HK-2 (cell line): Measurements from ENCODE around the gene ROBO2.

ENCODE experiments used
- DNase-seq: peaks from one replicate; pipeline ENCODE4 v3.0.0-alpha.2; 2018; ENCODE audit not compliant: unreplicated experiment

The ROBO2 gene

DNA sequence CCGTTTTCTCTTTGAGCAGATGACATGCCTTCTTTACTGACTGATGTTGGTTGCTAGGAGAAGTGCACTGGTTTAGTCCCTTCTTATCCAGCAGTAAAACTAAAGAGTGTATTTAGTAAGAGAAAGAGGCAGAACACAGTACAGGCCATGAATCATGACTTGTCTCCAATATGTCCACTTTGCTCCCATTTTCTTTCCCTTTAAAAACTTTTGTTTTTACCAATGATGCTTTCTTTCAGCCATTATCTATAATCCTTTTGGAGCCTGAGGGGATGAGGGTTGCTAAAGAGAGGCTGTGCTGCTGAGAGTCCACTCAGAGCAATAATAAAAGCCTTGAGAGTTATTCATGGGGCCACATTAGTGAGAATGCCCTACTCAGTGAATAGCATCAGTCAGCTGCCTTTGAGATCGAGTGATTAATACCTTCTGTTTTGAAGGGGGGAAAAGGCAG lies 12.2 kb downstream of the ROBO2 start:
- DNase-seq: no peak

DNA sequence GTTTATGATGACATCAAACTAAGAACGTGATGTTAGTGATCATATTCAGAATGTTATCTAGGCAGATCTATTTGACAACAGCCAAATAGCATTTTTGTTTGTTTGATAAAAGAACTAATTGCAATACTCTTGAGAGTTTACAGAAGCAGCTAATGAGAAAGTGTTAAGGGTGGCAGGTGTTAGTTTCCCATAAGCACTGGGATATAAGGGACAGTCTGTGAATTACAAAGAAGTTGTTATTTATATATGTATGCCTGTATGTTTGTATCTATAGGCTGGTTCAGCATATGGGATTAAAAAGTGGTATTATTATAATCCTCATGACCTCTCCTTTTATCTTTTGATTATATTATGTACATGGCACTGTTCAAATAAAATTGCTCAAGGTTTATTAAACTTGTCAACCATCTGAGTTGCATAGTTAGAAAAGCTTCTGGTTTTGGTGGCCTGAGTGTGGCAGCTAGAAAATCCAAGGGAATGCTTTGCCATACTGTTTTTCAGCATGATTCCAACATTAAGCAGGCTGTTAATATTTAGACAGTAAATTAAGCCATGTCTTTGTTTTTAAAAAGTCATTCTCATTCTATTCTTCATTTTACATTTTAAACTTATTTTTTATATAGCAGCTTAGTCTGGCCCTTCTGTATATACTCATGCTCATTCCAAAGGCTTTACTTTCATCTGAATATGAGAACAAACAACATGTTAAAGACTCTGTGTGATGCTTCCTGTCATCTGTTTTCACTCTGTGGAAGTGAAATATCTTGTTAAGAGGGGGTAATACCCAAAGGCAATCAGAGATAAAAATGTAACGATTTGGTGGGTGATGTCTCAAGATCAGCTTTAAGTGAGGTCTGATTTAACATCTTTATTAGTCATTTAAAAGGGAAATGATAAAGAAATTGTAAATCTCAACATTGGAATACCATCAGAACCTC lies 13.1 kb downstream of the ROBO2 start:
- DNase-seq: no peak

DNA sequence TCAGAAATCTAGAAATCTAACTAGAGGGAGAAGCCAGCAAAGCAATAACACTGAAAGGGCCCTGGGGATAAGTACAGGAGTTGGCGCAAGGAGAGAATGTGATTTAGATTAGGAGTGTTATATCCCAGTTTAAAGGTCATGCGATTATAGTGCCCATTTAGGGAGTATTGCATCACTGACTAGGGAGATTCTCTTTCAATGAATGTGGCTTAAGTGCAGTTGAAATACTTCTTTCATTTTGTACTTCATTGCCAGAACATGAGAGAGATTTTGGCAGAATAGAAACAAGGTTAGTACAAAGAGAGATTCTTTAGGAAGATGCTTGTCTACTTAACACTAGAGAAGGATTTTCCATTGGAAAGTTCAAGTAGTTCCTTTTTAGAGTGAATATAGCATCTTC lies 13.9 kb downstream of the ROBO2 start:
- DNase-seq: no peak

DNA sequence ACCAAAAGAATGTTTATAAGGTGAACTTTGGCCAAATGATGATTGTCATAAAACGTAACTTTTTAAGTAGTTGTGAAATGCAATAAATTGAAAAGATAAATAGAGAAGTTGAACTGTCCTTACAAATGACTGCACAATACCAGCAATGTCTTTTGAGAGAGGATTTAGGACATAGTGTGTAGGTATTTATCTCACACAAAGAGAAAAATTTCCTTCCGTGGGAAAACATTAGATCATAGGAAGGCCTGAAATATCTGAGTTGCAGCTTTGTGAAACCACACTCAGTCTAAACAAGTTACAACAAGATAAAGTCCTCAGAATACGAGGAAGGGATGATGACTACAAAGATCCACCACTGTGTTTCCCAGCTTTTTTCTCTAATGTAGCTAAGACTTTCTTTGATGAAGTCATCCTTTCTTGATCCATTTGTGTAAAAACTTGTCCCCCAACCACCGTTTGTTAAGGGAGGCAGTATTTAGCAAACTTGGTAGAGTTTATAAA lies 16.0 kb downstream of the ROBO2 start:
- no peak for DNase-seq

DNA sequence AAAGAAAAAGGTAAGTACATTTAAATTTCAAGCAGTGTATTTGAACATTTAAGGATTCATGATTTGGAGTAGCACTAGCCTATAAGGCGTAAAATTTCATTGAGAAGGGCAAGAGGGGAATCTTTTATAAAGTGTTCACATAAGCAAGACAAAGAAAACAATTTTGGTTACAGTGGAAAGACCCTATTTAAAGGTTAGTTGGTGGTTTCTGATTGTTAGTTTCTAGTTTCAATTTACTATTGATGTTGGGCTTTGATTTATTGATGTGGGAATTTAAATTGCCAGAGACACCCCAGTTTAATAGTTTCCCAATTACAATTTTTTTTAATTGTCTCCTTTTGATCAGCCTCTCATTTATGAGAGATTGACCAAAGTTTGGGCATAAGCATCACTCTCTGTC lies 19.5 kb downstream of the ROBO2 start:
- no peak for DNase-seq

DNA sequence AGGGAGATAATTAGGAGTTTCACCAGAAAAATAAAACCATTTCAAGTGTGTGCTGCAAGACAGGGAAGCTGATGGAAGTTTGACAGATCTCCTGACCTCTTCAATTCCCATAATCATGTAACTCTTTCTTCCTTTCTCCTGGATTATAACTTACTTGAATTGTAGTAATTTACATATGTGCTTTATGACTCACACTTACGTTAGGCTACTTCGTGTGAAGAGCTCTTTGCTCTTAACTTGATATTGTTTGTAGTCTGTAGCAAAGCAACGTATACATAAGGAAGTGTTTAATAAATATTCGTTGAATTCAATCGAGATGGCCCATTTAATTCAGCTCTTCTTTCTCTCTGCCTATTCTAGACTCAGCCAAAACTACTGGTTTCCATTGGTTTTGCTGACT lies 23.5 kb downstream of the ROBO2 start:
- DNase-seq: no peak

DNA sequence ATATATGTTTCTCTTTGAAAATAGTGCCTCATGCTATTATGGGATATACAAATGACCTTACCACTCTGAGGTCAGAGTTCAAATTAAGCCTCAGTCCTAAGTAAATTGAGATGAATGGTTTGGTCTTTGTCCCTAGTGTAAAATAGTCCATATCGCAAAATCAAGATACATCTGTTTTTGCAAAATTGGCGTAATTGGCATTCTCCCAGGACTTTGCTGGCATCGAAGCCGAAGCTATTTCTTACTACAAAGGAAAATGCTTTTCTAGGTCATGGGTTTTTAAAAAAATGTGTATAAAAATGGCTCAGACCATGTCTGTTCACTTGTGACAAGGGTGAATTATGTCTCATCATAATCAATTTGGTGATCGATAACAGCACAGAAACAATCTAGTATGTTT lies 25.9 kb downstream of the ROBO2 start:
- DNase-seq: no peak

DNA sequence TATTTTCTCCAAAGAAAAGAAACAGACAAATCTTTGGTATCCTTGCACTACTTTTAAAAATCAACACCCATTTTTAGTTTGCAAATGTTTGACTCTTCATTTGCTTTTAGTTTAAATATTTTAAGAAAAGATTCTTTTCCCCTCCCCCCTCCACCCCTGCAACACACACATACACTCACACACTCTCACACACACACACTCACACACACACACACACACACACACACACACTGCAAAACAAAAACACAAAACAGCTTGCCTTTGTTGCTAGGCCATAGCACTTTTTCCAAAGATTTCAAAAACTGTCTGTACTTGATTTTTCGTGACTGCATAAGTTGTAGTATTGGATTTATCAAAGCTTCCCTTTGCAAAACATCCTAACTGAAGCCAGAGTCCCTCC lies 26.9 kb downstream of the ROBO2 start:
- DNase-seq: no peak

DNA sequence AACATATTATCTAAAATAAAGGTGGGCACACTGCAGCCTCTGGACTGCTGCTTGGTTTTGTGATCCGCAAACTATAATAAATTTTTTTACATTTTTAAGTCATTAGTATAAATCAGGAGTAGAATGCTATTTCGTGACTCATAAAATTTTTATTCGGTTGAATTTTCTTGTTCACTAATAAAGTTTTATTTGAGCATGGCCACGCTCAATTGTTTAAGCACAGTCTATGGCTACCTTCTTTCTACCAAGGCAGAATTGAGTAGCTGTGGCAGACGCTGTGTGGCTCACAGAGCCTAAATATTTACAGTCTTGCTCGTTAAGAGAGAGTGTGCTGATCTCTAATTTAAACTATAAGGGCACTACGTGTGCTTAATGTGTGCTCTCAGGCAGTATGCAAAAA lies 28.9 kb downstream of the ROBO2 start:
- DNase-seq: no peak

DNA sequence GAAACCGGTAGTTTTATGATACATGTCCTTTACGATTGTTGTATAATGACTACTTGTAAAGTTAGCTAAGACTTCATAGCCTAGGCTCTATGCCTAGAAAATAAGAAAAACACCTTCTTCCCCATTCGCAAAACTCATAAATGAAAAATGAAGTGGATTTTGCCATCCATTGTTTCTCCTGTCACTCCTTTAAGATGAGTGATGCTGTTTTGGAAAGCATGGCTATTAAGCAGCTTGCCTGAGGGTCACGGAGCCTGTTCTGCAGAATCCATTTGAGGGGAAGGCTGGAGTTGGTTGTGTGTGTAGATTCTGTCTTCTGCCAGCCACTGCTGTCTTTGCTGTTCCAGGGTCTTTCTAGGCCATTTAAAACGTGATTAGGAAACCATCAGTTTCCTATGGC lies 31.5 kb downstream of the ROBO2 start:
- no peak for DNase-seq

DNA sequence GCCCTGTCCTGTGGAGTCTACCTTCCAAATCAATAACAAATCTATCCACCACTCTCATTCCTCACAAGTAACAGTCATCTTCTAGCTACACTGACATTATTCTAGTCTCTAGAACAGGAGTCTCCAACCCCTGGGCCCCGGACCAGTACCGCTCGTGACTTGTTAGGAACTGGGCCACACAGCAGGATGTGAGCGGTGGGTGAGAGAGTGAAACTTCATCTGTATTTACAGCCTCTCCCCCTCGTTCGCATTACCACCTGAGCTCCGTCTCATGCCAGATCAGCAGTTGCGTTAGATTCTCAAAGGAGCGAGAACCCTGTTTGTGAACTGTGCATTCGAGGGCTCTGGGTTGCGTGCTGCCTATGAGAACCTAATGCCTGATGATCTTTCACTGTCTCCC lies 31.9 kb downstream of the ROBO2 start:
- no peak for DNase-seq

DNA sequence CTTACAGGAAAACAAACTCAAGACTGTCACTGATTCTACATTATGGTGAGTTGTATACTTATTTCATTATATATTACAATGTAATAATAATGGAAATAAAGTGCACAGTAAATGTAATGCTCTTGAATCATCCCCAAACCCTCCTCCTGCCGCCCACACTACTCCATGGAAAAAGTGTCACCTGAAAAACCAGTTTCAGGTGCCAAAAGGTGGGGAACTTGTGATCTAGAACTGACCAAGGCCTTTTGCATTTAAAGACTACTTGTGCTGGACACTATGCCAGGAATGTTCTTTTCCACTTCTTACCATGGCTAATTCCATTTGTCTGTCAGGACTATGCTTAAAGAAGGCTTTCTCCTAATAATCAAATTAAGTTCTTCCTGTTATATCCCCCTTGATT lies 32.3 kb downstream of the ROBO2 start:
- no peak for DNase-seq

DNA sequence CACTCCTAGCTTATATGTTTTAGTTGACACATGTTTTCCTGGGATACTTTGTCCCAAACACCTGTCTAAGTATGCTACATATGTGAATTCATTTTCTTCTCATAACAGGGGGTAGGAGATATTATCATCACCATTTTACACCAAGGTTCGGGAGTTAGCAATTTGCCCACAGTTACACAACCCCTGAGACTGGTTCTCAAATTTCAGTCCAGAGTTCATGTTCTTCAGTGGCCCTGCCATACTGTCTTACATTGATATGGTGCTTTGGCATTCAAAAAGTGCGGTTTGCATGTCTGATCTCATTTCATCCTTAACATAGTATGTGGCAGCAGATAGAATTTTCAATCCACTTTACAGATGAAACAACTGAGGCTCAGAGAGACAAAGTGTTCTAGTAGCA lies 38.4 kb downstream of the ROBO2 start:
- no peak for DNase-seq

DNA sequence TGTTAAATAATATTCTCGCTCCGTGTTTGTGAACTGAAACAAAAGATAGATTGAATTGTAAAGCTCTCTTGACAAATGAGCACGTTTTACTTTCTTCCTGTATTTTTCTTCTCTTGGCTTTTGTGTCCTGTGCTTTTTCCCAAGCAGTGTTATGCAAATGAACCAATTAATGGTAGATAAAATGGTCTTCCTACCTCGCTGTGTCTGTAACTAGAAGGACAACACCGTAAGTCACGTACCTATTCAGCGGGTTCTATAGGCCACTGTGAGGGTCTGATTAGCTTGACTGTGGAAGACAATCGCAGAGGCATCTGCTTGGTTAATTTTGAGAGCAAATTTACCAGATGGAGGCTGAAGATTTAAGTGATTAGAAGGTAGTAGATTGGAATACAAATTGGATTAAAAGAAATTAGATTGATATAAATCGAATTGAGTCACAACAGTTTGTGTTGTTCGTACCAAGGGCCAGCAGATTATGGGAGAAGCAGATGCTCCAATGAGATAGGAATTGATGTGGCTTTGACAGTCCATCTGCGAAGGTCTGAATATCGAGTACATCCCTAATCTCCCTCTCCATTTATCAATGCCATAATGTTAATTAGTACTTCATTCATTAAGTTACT lies 40.2 kb downstream of the ROBO2 start:
- no peak for DNase-seq

DNA sequence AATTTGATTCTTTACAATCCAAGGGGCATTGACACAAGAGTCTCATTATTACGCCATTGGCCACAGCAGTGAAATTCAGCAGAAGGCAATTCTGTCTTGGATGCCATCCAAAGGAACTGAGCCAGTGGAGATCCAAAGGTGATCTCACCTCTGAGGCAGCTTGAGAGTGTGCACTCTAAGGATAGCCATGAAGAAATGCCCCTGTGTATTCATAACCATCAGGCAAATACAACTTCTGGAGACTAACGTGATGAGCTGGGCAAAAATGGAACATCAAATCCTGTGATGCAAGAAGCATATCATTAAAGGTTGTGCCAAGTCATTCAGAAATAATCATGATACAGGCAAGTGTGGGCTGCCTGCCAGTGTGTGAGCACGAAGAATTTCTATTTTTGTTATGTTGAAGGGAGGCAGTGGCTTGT lies 41.4 kb downstream of the ROBO2 start:
- peak; percentile 37 for DNase-seq

DNA sequence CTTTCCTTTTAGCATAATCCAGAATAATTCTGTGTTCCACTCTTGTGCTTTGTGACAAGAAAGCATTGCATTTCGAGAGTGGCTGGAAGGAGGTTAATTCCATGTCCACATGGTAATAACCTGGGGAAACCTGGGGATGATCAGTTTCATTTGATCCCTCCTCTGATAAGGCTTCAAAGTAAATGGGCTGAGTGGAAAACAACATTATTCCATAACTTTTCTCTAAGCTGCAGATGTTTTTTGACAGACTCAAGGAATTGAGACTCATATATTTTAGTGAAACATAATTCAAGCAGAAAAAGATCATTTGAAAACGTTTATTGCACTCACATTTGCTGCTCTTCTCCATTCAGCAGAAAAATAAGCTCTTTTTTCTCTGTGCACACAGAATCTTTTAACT lies 44.6 kb downstream of the ROBO2 start:
- DNase-seq: no peak

DNA sequence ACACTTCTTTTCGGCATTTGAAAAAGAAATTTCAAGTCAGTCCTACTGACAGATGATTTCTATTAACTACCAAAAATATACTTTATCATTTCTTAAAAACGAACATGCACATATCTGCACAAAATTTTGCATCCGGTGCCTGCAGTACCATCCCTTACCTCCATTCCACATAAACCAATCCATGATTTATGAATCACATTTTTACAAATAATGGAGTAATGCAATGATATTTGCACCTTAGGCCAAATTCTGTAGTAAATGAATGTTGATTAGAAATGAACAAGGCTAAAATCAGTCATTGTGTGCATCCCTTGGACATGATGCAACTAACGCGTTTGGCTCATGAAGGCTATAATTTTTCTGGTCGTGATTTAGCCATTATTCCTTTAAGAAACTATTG lies 46.5 kb downstream of the ROBO2 start:
- DNase-seq: no peak

DNA sequence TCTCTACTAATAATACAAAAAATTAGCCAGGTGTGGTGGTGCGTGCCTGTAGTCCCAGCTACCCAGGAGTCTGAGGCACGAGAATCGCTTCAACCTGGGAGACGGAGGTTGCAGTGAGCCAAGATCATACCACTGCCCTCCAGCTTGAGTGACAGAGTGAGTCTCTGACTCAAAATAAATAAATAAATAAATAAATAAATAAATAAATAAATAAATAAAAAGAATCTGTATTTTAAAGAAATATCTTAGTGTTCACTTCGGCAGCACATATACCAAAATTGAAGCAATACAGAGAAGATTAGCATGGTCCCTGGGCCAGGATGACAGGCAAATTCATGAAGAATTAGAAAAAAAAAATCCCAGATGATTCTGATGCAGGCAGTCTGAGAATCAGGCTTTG lies 51.9 kb downstream of the ROBO2 start:
- DNase-seq: no peak

DNA sequence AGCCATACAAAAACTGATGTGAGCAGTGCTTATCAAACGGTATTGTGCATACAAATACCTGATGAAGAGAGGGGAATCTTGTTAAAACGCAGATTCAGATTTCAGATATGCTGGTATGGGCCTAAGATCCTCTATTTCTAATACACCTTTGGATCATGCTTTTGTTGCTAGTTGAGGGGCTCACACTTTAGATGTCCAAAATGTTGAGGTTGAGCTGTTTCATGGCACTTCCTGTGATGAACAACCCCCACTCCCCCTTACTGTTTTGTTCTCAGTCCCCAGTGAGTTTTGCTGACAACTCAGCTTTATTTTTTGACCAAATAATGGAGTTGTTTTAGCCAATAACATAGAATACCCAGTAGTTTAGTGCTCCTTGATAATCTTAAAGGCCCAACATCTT lies 53.2 kb downstream of the ROBO2 start:
- DNase-seq: no peak

DNA sequence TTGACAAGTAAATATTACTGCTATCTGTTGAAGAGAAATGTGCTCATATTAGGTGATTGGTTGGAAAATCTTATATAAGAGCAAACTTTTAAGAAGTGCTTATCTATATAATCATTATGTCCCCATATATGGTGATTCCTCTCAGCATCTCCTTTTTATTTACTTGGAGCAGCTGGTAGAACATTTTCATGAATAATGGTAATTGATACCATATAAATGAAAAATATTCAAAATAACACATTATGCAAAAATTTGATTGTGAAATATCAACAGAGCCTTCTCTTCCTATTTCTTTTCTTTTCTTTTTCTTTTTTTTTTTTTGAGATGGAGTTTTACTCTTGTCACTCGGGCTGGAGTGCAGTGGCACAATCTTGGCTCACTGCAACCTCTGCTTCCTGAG lies 56.2 kb downstream of the ROBO2 start:
- no peak for DNase-seq

DNA sequence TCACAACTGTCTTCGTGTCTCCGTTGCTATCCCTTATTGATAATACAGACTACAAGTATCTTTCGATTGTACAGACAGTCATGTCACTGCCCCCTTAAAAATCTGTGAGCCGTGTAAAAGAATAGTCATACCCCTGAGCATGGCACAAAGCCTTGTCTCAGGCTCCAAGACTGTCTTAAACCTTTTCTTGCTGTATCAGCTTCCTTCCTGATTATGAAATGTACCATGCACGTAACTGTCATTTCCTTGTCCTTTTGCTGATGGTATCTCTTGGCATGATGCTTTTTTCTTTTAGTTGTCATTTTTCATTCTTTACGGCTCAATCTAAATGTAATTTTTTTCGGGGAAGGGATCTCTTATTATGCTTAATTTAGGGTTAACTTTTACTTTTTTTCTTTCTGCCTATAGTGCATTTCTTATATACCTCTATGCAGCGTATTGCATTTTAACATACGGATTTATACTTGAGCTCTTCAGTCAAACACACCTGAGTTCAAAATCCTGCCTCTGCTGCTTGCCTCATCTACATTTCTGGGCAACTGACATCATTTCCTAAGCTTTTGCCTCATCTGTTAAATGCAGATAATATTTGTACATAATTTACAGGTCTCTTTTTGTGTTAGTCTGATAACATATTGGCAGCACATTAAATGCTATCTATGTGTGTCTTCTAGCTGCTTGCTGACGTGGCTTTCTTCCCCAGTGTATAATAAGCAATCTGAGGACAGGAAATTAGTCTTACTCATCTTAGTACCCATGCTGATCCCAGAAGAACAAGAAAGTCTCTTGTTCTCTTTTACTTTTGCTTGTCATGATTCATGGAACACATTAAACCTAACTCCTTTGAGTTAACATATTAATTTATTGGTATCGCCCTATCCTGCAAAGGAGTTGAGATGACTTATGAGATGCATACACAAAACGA lies 57.3 kb downstream of the ROBO2 start:
- no peak for DNase-seq
